Measurements from ENCODE around the gene NRSN1. TPM values are rescaled to one million over a fixed set of nuclear protein-coding genes. Genes with fewer than 3 reads are reported as not detected.

Gene NRSN1
- total RNA-seq, 2 experiments from 2014 or later, result not detected

DNA sequence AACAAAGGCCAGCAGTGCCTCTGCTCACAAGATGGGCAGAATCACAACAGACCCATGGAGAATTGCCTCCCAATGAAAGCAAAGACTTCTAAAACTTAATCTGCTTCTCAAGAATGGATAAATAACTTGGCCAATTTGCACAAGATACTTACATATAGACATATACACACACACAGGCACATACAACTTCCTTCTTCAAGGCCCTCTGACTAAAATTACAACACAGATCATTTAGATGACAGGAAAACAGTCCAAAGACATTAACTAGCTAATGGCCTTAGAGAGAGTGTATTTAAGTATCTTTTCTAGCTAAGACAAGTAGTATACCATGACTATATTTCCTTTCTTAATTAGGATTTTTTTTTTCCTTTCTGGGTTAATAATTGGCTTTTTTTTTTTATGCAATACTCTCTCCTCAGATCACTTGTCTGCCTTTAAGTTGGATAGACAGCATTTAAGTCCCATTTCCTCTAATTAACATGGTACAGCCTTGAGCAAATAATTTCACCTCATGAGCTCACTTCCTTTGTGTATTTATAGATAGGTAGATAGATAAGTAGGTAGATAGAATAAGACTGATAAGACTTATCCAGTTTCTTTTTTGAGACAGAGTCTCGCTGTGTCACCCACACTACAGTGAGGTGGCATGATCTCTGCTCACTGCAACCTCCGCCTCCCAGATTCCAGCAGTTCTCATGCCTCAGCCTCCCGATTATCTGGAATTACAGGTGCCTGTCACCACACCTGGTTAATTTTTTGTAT, 70.0 kb downstream of the NRSN1 start:
- no peak overlapping the region for H3K27ac Mint-ChIP-seq
- CTCF ChIA-PET, result interaction anchor here (0.7 kb wide), 1 partner anchor 74 kb away, joined by 4 read pairs; no protein-coding TSS in a partner anchor
- H3K4me3 Mint-ChIP-seq, result no peak overlapping the region
- H3K9me3 Mint-ChIP-seq, result no peaks in the 10 kb centered on the region
- no peak for DNase-seq
- H3K36me3 Mint-ChIP-seq (ENCODE audit: low read depth), result no peaks in the 10 kb centered on the region
- POLR2A ChIA-PET, result no interaction called here
- no peaks in the 10 kb centered on the region for H3K4me1 Mint-ChIP-seq
- H3K27me3 Mint-ChIP-seq, result peaks cover 16% of the 10 kb centered on the region

Other genes with a start within 250 kb of the NRSN1 start
- gene DCDC2, start 231.8 kb downstream of the NRSN1 start, total RNA-seq, result not detected

Data from activated CD4-positive, alpha-beta T cell treated with anti-CD3 and anti-CD28 coated beads, Interleukin-2, amount 10 ng/mL, durations not matched to agents 7 days and 5 days (primary cell).